ENCODE results near the gene THUMPD2.

DNA sequence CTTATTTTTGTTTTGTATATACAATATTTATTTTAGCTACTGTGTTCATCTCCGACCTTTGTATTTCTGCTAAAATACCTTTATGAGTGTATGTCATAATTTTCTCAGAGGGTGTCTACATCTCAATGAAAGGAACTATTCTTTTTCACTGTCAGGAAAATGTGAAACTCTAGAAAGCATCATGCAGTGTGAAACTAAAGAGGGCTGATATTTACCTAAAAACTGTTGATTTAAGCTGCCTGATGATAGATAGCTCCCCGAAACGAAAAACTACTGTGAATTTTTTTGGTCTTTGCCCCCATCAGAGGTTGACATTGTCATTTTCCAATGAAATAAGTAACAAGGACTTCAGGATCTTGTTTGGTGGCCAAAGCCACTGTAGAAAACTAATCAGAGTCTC is 74.5 kb downstream of the THUMPD2 start:
- TF ChIP-seq CTCF (IDR thresholded peaks at IDR 0.05) = no peak
- TF ChIP-seq POLR2A (IDR thresholded peaks at IDR 0.05) = no peak
